GM12892 (cell line): Measurements from ENCODE around the gene GSC.

Source experiments
- POLR2A ChIP-seq: IDR thresholded peaks from 2 replicates; pipeline ENCODE4 v1.6.1; 2011; ENCODE audit warnings: low read depth, low read length, control low read depth
- TAF1 ChIP-seq: IDR thresholded peaks from 2 replicates; pipeline ENCODE4 v1.6.1; 2011; ENCODE audit warnings: low read depth, mild to moderate bottlenecking, control low read depth, low read length, borderline replicate concordance

DNA sequence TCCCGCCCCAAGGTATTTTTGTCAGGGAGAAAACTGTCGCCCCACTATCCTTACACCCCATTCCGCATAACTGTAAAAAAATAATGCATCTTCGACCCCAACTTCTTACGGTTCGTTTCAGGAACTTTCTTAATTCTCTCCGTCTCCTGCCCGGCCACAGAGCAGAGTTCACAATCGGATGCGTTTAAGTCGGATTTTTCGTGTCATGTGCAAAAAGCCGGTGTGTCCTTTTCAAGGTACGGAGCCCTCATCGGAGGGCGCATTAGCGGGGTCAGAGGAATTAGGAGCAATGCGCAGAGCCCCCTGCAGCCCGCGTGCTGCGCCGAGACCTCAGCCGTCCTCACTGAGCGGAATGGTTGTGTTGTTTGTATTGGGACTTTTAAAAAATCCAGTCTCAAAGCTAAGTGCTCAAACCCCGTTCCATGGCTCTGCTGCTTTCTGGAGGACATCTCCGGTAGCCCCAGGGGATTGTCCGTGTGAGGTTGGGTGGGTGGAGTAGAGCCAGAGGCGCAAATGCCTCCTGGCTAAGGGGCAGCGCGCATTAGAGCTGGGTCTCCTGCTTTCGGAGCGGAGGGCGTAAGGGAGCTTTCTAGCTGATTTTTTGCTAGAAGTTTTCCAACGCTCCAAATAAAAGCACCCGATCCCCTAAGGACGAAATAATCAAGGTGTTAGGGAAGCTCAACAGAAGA lies 3.9 kb upstream of the GSC start:
- TF ChIP-seq POLR2A = no peak
- TF ChIP-seq TAF1 = no peak
